ENCODE data around the gene ARHGAP15. TPM values are rescaled to one million over a fixed set of nuclear protein-coding genes. Genes with fewer than 3 reads are reported as not detected.

The ARHGAP15 gene
- total RNA-seq, 3 donors from 2014 or later (not counting 1 experiment from before 2014, with no cell fraction given) = 148 to 168 (median 165) TPM

DNA sequence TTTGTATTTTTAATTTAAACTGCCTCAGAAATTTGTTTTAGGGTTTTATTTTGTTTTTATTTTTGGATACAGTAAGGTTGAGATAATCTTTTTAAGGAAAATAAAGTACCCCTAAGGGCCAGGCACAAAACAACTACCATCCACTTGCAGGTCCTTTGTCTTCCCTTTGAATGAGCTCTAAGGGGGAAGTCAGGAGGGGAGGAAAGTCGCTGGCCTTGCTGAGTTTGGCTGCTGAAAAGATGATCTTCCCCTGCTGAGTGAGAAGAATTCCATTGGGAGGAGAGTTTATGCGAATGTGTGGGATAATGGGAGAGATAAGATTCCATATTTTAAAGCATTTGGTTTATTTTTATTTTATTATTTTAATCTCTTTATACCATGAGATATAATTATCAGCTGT lies 100.7 kb downstream of the ARHGAP15 start:
- peaks cover 4 to 13% of the 10 kb centered on the region in 2 donors for H3K9me3 Mint-ChIP-seq
- no peak overlapping the region for H3K4me3 Mint-ChIP-seq
- H3K27me3 Mint-ChIP-seq (ENCODE audit: low read depth in 2 of 2) = no peaks in the 10 kb centered on the region
- H3K4me1 Mint-ChIP-seq = peaks cover 12 to 18% of the 10 kb centered on the region in 2 donors
- Histone ChIP-seq H3K4me1 (ENCODE audit: control insufficient read depth, insufficient read depth, low read length) (no peaks in the 10 kb centered on the region), H3K9me3 (ENCODE audit: control insufficient read depth, insufficient read depth, low read length) (peaks cover 10% of the 10 kb centered on the region), H3K36me3 (ENCODE audit: control insufficient read depth, insufficient read depth, low read length) (peaks cover 56% of the 10 kb centered on the region), H3K27ac (ENCODE audit: low read length) (no peak overlapping the region), H3K4me3 (ENCODE audit: low read length) (no peak overlapping the region), H3K27me3 (ENCODE audit: control insufficient read depth, insufficient read depth, low read length) (no peaks in the 10 kb centered on the region)
- TF ChIP-seq, protein P1, sequence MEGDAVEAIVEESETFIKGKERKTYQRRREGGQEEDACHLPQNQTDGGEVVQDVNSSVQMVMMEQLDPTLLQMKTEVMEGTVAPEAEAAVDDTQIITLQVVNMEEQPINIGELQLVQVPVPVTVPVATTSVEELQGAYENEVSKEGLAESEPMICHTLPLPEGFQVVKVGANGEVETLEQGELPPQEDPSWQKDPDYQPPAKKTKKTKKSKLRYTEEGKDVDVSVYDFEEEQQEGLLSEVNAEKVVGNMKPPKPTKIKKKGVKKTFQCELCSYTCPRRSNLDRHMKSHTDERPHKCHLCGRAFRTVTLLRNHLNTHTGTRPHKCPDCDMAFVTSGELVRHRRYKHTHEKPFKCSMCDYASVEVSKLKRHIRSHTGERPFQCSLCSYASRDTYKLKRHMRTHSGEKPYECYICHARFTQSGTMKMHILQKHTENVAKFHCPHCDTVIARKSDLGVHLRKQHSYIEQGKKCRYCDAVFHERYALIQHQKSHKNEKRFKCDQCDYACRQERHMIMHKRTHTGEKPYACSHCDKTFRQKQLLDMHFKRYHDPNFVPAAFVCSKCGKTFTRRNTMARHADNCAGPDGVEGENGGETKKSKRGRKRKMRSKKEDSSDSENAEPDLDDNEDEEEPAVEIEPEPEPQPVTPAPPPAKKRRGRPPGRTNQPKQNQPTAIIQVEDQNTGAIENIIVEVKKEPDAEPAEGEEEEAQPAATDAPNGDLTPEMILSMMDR (IDR thresholded peaks at IDR 0.05) = no peak
- no peak for DNase-seq
- H3K36me3 Mint-ChIP-seq = peaks cover 32% of the 10 kb centered on the region
- intact Hi-C loops (cut with micrococcal nuclease) = no loop called here
- 83% methylated on average over 1 of the region's 2 CpGs for WGBS (ENCODE audit: insufficient coverage)
- no peak for ATAC-seq
- peak overlapping the region; percentile 21 to 37 for H3K27ac Mint-ChIP-seq

DNA sequence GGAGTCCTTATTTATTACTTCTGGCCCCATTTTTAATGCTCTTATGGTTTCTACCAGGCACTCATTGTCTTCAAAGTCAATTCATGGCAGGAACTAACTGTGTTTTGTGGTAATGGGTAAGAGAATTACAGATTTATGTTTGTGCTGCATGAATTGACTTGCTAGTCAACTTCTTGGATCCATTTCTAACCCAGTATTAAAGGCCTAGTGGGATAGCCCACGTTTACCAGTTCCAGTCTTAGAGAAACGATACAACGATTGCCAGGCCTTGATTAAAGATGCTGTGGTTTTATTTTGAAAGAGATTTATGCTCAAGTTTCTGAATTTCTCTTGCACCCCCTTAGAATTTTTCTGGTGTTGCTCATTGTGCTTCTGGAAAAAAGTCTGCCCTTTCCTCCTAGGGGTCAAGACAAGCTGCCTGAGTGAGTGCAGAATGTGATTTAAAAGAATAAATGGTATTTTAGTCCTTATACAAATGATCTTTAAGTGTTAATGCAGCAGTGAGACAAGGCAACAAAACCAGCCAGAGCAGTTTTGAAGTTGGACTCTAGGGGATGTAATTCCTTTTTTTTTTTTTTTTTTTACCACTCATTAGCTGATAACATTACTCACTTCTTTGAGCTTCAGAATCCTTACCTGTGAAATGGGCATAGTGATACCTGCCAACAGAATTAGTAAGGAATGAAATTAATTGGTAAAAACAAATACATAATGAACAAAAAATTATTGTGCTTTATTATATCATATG lies 101.5 kb downstream of the ARHGAP15 start:
- H3K9me3 Mint-ChIP-seq = peaks cover 4 to 13% of the 10 kb centered on the region in 2 donors
- peaks cover 10% of the 10 kb centered on the region for H3K9me3 ChIP-seq (ENCODE audit: control insufficient read depth, insufficient read depth, low read length)
- H3K27ac ChIP-seq (ENCODE audit: low read length) = no peak overlapping the region
- no peak overlapping the region for H3K4me3 ChIP-seq (ENCODE audit: low read length)
- no peak overlapping the region for H3K4me3 Mint-ChIP-seq
- DNase-seq = no peak
- intact Hi-C loops (cut with micrococcal nuclease) = no loop called here
- peaks cover 56% of the 10 kb centered on the region for H3K36me3 ChIP-seq (ENCODE audit: control insufficient read depth, insufficient read depth, low read length)
- H3K4me1 ChIP-seq (ENCODE audit: control insufficient read depth, insufficient read depth, low read length) = no peaks in the 10 kb centered on the region
- ATAC-seq = no peak
- peak overlapping the region; percentile 21 to 37 for H3K27ac Mint-ChIP-seq
- WGBS (ENCODE audit: insufficient coverage) = 100% methylated on average over 1 of the region's 3 CpGs
- H3K27me3 Mint-ChIP-seq (ENCODE audit: low read depth in 2 of 2) = no peaks in the 10 kb centered on the region
- no peaks in the 10 kb centered on the region for H3K27me3 ChIP-seq (ENCODE audit: control insufficient read depth, insufficient read depth, low read length)
- peaks cover 33% of the 10 kb centered on the region for H3K36me3 Mint-ChIP-seq
- TF ChIP-seq, protein P1 (IDR thresholded peaks at IDR 0.05) = no peak
- H3K4me1 Mint-ChIP-seq = peaks cover 19 to 25% of the 10 kb centered on the region in 2 donors

DNA sequence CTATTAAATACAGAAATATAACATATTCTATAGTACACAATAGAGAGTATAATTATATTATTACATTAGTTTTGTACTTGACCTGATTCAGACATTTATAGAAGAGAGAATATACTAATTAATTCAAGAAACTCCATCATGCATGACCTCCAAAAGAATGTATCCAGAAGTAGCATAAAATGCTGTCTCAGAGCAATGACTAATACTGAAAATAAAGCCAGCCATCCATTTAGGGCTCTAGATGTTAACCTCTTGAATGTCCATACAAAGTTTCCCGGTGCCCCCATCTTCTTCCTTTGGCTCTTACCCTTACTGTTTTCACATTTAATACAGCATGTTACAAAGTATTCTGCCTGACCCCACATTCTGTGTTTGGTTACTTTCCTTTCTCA lies 102.0 kb downstream of the ARHGAP15 start:
- H3K4me1 ChIP-seq (ENCODE audit: control insufficient read depth, insufficient read depth, low read length) = no peaks in the 10 kb centered on the region
- peaks cover 4 to 13% of the 10 kb centered on the region in 2 donors for H3K9me3 Mint-ChIP-seq
- ATAC-seq (no peak), DNase-seq (no peak)
- H3K4me3 ChIP-seq (ENCODE audit: low read length) = no peak overlapping the region
- WGBS (ENCODE audit: insufficient coverage) = 39% methylated on average over 1 of the region's 1 CpG
- no peaks in the 10 kb centered on the region for H3K27me3 Mint-ChIP-seq (ENCODE audit: low read depth in 2 of 2)
- H3K36me3 Mint-ChIP-seq = peaks cover 33% of the 10 kb centered on the region
- peaks cover 10% of the 10 kb centered on the region for H3K9me3 ChIP-seq (ENCODE audit: control insufficient read depth, insufficient read depth, low read length)
- peak overlapping the region; percentile 35 to 53 for H3K27ac Mint-ChIP-seq
- no peaks in the 10 kb centered on the region for H3K27me3 ChIP-seq (ENCODE audit: control insufficient read depth, insufficient read depth, low read length)
- TF ChIP-seq, protein P1 (IDR thresholded peaks at IDR 0.05) = no peak
- H3K27ac ChIP-seq (ENCODE audit: low read length) = no peak overlapping the region
- intact Hi-C loops (cut with micrococcal nuclease) = no loop called here
- no peak overlapping the region for H3K4me3 Mint-ChIP-seq
- H3K4me1 Mint-ChIP-seq = peaks cover 17 to 24% of the 10 kb centered on the region in 2 donors
- peaks cover 58% of the 10 kb centered on the region for H3K36me3 ChIP-seq (ENCODE audit: control insufficient read depth, insufficient read depth, low read length)

Measured in natural killer cell (primary cell).